ENCODE data around the gene ZNF527. TPM values are rescaled to one million over a fixed set of nuclear protein-coding genes. Genes with fewer than 3 reads are reported as not detected.

ZNF527 gene
- total RNA-seq, 4 donors from 2014 or later: 3.3 to 7.8 (median 4.3) TPM

DNA sequence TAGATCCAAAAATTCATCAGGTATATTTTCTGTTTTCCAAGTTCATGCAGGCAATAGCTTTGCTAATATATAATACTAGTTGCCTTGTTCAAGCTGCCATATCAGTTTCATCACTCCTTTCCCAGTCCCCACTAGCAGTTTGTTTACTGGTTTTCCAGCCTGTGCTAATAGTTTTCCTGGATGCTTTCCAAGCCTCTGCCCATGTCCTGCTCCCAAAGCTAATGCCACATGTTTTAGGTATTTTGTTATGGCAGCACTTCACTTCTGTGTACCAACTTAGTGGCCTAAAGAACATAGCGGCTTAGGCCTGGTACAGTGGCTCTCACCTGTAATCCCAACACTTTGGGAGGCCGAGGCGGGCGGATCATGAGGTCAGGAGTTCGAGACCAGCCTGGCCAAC is 28.1 kb upstream of the ZNF527 start:
- TF ChIP-seq, protein P1, sequence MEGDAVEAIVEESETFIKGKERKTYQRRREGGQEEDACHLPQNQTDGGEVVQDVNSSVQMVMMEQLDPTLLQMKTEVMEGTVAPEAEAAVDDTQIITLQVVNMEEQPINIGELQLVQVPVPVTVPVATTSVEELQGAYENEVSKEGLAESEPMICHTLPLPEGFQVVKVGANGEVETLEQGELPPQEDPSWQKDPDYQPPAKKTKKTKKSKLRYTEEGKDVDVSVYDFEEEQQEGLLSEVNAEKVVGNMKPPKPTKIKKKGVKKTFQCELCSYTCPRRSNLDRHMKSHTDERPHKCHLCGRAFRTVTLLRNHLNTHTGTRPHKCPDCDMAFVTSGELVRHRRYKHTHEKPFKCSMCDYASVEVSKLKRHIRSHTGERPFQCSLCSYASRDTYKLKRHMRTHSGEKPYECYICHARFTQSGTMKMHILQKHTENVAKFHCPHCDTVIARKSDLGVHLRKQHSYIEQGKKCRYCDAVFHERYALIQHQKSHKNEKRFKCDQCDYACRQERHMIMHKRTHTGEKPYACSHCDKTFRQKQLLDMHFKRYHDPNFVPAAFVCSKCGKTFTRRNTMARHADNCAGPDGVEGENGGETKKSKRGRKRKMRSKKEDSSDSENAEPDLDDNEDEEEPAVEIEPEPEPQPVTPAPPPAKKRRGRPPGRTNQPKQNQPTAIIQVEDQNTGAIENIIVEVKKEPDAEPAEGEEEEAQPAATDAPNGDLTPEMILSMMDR (IDR thresholded peaks at IDR 0.05): no peak
- TF ChIP-seq POLR2A (IDR thresholded peaks at IDR 0.05): no peak
- intact Hi-C loops (cut with DNase I; ENCODE audit: low total_unique reads): no loop called here
- DNase-seq (ENCODE audit: low spot score in 2 of 2): no peak
- WGBS, 2 donors: 97 to 98% methylated on average over 5 of the region's 5 CpGs
- no peak overlapping the region for H3K4me3 ChIP-seq (ENCODE audit: low read depth, poor library complexity, severe bottlenecking)

DNA sequence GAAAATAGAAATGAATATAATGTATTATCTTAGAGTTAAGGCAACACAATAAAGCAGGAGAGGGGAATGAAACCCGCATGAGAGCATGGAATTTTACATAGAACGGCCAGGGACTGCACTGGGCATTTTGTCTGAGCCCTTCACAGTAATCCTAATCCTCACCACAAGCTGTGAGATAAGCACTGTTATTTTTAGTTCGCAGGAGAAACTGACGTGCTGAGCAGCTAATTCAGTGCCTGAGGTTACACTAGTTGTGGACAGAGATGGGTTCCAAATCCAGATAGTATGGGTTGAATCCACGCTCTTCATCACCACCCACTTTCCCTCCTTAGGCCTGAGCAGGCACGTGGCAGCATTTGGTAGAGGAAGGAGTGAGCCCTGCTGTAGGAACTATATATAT is 24.8 kb upstream of the ZNF527 start:
- no peak overlapping the region for H3K4me3 ChIP-seq (ENCODE audit: low read depth, poor library complexity, severe bottlenecking)
- 84% methylated on average over 6 of the region's 6 CpGs for WGBS, 2 donors
- DNase-seq (ENCODE audit: low spot score in 2 of 2): no peak
- intact Hi-C loops (cut with DNase I; ENCODE audit: low total_unique reads): no loop called here
- no peak for TF ChIP-seq POLR2A (IDR thresholded peaks at IDR 0.05)
- TF ChIP-seq, protein P1 (IDR thresholded peaks at IDR 0.05): no peak

DNA sequence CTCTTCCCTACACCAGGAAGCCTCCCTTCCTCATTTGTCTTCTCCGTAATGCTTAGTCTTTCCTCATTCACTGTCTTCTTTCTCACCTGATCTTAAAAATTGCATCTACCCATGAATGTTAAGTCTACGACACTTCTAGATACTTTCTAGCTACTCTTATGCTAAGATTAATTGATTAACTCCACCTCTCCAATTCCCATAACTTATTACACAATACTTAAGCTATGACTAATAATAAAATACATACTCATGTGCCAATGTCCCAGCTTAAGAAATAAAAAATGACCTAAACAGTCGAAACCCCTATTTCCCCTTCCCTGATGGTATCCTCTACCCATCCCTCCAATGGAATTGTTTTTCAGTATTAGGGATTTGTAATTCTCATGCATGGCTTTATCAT is 22.8 kb upstream of the ZNF527 start:
- H3K4me3 ChIP-seq (ENCODE audit: low read depth, poor library complexity, severe bottlenecking): no peak overlapping the region
- intact Hi-C loops (cut with DNase I; ENCODE audit: low total_unique reads): no loop called here
- WGBS, 2 donors: 95 to 98% methylated on average over 3 of the region's 3 CpGs
- no peak for DNase-seq (ENCODE audit: low spot score in 2 of 2)
- no peak for TF ChIP-seq POLR2A (IDR thresholded peaks at IDR 0.05)
- TF ChIP-seq, protein P1 (IDR thresholded peaks at IDR 0.05): no peak

DNA sequence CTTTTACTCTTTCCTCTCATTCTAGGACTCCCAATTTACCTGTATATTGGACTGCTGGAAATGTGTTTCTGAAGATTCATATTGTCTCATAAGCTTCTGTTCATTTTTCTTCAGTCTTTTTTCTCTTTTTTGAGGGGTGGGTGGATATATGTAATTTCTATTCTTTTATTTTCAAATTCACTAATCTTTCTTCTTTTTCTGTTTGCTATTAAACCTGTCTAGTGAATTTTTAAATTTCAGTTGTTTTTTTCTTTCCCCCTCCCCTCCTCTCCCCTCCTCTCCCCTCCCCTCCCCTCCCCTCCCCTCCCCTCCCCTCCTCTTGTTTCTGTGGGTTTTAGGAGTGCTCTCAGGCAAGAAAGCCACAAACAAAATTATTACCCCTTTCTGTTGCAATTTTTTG is 16.9 kb upstream of the ZNF527 start:
- DNase-seq (ENCODE audit: low spot score in 2 of 2): no peak
- TF ChIP-seq, protein P1 (IDR thresholded peaks at IDR 0.05): no peak
- TF ChIP-seq POLR2A (IDR thresholded peaks at IDR 0.05): no peak
- intact Hi-C loops (cut with DNase I; ENCODE audit: low total_unique reads): no loop called here
- H3K4me3 ChIP-seq (ENCODE audit: low read depth, poor library complexity, severe bottlenecking): no peak overlapping the region

DNA sequence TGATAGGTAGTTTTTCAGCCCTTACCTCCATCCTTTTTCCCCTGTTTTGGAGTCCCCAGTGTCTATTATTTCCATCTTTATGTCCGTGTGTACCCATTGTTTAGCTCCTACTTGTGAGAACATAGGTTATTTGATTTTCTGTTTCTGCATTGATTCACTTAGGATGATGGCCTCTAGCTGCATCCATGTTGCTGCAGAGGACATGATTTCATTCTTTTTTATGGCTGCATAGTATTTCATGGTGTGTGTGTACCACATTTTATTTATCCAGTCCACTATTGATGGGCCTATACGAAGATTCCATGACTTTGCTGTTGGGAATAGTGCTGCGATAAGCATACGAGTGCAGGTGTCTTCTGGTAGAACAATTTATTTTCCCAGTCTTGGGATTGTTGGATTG is 15.0 kb upstream of the ZNF527 start:
- no peak for DNase-seq (ENCODE audit: low spot score in 2 of 2)
- H3K4me3 ChIP-seq (ENCODE audit: low read depth, poor library complexity, severe bottlenecking): no peak overlapping the region
- intact Hi-C loops (cut with DNase I; ENCODE audit: low total_unique reads): no loop called here
- TF ChIP-seq, protein P1 (IDR thresholded peaks at IDR 0.05): no peak
- TF ChIP-seq POLR2A (IDR thresholded peaks at IDR 0.05): no peak
- WGBS, 2 donors: 97% methylated on average over 4 of the region's 4 CpGs

DNA sequence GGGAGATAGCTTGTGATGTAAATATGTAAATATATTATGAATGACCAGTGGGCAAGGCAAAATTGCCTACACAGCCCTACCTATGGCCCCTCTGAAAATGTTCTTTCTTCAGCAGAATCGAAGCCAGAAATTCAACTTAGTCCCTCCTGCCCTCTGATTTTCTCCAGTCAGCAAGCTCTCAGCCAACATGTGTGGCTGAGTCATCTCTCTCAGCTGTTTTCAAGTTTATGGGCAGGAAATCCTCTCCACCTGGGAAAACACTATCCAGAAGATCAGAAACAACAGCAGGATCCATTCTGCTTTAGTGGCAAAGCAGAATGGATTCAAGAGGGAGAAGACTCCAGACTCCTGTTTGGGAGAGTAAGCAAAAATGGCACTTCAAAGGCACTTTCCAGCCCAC is 8.9 kb upstream of the ZNF527 start:
- intact Hi-C loops (cut with DNase I; ENCODE audit: low total_unique reads): no loop called here
- H3K4me3 ChIP-seq (ENCODE audit: low read depth, poor library complexity, severe bottlenecking): no peak overlapping the region
- no peak for DNase-seq (ENCODE audit: low spot score in 2 of 2)
- 61 to 66% methylated on average over 1 of the region's 1 CpG for WGBS, 2 donors
- TF ChIP-seq, protein P1 (IDR thresholded peaks at IDR 0.05): no peak
- TF ChIP-seq POLR2A (IDR thresholded peaks at IDR 0.05): no peak

Measured in lower leg skin (tissue), 4 donors.